Lower leg skin (tissue), 4 donors: ENCODE results near the gene PMEPA1. TPM values are rescaled to one million over a fixed set of nuclear protein-coding genes. Genes with fewer than 3 reads are reported as not detected.
A peak's percentile ranks its signal among the peaks of the same experiment; 100 is the strongest.
"Not testable (repeated sequence)": the region's sequence is repeated elsewhere in the genome, so short reads cannot be mapped to it uniquely, and the experiment has no call there.

Experiments used
- DNase-seq, 2 donors: peaks; one replicate each; pipeline ENCODE4 v3.0.0-alpha.2; 2019; ENCODE audit warnings: low spot score in 2 of 2
- H3K4me3 ChIP-seq: fragments of 200-600 bp; sonication (generic); 2 replicates; pipeline ENCODE4 v1.5.1; 2017; ENCODE audit warnings: mild to moderate bottlenecking, low read depth; ENCODE audit not compliant: poor library complexity, severe bottlenecking
- POLR2A ChIP-seq, 2 donors: fragments of 450-650 bp; IDR thresholded peaks; one replicate each; pipeline ENCODE4 v1.6.1; 2016 to 2017; ENCODE audit warnings: antibody characterized with exemption in 2 of 2, mild to moderate bottlenecking in 1 of 2, moderate library complexity in 1 of 2
- WGBS, 2 donors: methylation state at CpG; one replicate each; pipeline ENCODE4 v1.1.5; 2018; 5-methylcytosine and 5-hydroxymethylcytosine counted together
- intact Hi-C: fragments of 100-400 bp; cut with DNase I; formaldehyde crosslinking; loops from one replicate; pipeline ENCODE4 v1.15.0; 2023; ENCODE audit warnings: low total_unique reads
- total RNA-seq, 4 donors: library from RNA; depleted of rRNA; stranded (reverse); fragments of >200 nt; gene quantifications; one replicate each; pipeline ENCODE4 v1.1.0, GENCODE V29; 2016
- TF ChIP-seq, protein P1 (sequence below), 3 donors: fragments of 450-650 bp; IDR thresholded peaks; one replicate each; pipeline ENCODE4 v1.5.1; 2016; ENCODE audit warnings: antibody characterized with exemption in 3 of 3, mild to moderate bottlenecking in 3 of 3, moderate library complexity in 2 of 3

PMEPA1 gene
- total RNA-seq, 4 donors from 2014 or later: 4.3 to 22.1 (median 11.8) TPM

DNA sequence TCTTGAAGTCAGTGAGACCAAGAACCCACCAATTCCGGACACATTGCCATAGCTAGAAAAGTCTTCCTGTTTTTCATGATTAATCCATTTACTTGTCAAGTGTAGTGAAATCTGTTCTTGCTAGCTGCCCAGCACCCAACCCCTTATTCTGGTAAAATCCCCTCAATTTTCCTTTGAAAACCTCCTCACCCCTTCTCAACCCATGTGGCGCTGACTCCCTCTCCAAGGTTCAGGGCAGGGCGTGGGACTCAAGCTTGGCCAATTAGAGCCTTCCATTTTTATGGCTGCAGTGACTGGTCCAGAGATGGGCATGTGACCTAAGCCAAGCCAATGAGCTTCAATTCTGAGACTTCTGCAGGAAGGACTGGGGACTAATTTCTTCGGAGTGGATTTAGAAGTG is 79.8 kb downstream of the PMEPA1 start:
- H3K4me3 ChIP-seq: no peak overlapping the region
- 65 to 67% methylated on average over 4 of the region's 4 CpGs for WGBS, 2 donors
- TF ChIP-seq POLR2A (IDR thresholded peaks at IDR 0.05): no peak
- TF ChIP-seq, protein P1, sequence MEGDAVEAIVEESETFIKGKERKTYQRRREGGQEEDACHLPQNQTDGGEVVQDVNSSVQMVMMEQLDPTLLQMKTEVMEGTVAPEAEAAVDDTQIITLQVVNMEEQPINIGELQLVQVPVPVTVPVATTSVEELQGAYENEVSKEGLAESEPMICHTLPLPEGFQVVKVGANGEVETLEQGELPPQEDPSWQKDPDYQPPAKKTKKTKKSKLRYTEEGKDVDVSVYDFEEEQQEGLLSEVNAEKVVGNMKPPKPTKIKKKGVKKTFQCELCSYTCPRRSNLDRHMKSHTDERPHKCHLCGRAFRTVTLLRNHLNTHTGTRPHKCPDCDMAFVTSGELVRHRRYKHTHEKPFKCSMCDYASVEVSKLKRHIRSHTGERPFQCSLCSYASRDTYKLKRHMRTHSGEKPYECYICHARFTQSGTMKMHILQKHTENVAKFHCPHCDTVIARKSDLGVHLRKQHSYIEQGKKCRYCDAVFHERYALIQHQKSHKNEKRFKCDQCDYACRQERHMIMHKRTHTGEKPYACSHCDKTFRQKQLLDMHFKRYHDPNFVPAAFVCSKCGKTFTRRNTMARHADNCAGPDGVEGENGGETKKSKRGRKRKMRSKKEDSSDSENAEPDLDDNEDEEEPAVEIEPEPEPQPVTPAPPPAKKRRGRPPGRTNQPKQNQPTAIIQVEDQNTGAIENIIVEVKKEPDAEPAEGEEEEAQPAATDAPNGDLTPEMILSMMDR (IDR thresholded peaks at IDR 0.05): no peak
- intact Hi-C loops: no loop called here
- peak in 1 of 2 donors; percentile 54 for DNase-seq

DNA sequence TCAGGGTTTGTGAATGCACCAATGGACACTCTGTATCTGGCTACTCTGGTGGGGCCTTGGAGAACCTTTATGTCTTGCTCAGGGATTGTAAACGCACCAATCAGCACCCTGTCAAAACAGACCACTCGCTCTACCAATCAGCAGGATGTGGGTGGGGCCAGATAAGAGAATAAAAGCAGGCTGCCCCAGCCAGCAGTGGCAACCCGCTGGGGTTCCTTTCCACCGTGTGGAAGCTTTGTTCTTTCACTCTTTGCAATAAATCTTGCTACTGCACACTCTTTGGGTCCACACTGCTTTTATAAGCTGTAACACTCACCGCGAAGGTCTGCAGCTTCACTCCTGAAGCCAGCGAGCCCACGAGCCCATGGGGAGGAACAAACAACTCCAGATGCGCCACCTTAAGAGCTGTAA is 80.3 kb downstream of the PMEPA1 start:
- H3K4me3 ChIP-seq, intact Hi-C loops: not testable (repeated sequence)
- peak in 1 of 2 donors; percentile 56 for DNase-seq
- WGBS, 2 donors: 81 to 86% methylated on average over 9 of the region's 9 CpGs

DNA sequence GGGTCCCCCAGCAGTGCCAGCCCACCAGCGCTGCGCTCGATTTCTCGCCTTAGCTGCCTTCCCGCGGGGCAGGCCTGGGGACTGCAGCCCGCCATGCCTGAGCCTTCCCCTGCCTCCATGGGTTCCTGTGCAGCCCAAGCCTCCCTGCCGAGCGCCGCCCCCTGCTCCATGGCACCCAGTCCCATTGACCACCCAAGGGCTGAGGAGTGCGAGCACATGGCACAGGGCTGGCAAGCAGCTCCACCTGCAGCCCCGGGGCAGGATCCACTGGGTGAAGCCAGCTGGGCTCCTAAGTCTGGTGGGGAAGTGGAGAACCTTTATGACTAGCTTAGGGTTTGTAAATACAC is 80.9 kb downstream of the PMEPA1 start:
- intact Hi-C loops, H3K4me3 ChIP-seq: not testable (repeated sequence)
- peak in 1 of 2 donors; percentile 81 for DNase-seq
- 98 to 100% methylated on average over 1 to 12 of the region's 12 CpGs for whole genome bisulfite sequencing, 2 donors

DNA sequence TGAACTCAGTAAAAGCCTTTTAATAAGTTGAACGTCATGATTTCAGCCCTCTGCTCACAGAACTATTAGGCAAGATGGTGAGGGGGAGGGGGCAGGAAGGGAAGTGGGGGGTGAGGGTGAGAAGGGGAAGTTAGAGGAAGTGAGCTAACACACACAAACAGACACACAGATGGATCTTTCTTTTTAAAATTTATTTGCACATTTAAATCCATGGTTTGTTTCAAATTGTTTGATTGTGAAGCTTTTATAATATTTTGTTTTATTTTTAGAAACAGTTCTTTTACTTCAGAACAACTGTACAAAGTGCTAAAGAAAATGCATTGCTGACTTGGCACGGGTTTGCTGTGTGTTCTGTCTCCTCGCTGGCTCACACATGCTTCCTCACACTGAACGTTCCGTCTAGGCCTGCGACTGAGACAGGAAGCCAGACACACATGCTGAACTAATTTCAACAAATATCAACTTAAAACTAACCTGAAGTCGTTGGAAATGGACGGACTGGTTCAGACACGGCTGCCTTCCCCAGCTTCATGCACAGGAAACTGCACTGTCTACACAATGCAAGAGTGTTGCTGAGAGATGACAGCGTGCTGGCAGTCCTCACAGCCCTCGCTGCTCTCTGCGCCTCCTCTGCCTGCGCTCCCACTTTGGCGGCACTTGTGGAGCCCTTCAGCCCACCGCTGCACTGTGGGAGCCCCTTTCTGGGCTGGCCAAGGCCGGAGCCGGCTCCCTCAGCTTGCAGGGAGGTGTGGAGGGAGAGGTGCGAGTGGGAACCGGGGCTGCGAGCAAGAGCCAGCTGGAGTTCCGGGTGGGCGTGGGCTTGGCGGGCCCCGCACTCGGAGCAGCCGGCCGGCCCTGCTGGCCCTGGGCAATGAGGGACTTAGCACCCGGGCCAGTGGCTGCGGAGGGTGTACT is 81.5 kb downstream of the PMEPA1 start:
- no peak overlapping the region for H3K4me3 ChIP-seq
- peak; percentile 58 to 87 for DNase-seq
- intact Hi-C loops: no loop called here
- TF ChIP-seq, protein P1 (IDR thresholded peaks at IDR 0.05): no peak
- TF ChIP-seq POLR2A (IDR thresholded peaks at IDR 0.05): no peak
- WGBS, 2 donors: 39 to 55% methylated on average over 22 to 26 of the region's 29 CpGs

DNA sequence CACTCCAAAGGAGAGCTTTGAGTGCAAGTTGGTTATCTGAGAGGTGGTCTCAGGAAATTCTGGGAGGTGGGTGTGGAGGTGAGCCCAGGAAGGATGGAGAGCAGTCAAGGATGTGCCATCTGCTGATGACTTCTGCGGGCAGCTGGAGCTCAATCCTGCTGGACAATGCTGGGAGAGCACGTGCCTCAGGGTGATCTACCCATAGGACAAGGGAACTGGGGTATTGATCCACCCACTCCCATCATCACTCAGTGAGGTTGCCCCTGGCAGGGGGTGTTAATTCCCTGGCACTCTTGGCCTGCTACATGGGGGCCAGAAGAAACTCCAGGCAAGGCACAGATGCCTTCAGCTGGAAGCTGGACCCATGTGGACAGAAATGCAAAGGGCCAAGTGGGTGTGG is 82.5 kb downstream of the PMEPA1 start:
- TF ChIP-seq, protein P1 (IDR thresholded peaks at IDR 0.05): no peak
- no peak for TF ChIP-seq POLR2A (IDR thresholded peaks at IDR 0.05)
- DNase-seq: peak in 1 of 2 donors; percentile 61
- intact Hi-C loops: no loop called here
- no peak overlapping the region for H3K4me3 ChIP-seq
- WGBS, 2 donors: 96 to 100% methylated on average over 2 of the region's 2 CpGs

DNA sequence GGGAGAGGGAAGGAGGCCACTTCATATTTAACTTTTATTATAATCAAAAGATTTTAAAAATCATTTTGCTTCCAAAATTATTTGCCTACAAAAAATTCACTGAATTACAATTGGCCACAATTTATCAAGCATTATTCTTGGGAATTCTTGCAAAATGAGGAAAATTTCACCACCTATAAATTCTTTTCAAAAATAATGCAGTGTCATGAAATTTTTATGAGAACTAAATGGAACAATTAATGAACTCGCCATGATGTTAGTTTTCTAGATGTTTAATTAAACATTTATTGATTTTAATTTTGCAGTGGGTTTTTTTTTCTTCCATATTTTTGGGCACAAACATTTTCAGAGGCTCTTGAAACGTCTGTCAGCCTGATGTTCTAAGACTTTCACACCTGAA is 83.8 kb downstream of the PMEPA1 start:
- WGBS, 2 donors: 85 to 90% methylated on average over 2 of the region's 2 CpGs
- DNase-seq: no peak

More for the DNA sequence above, 83.8 kb downstream of the PMEPA1 start:
- no peak overlapping the region for H3K4me3 ChIP-seq
- intact Hi-C loops: no loop called here
- no peak for TF ChIP-seq POLR2A (IDR thresholded peaks at IDR 0.05)
- TF ChIP-seq, protein P1 (IDR thresholded peaks at IDR 0.05): no peak
